GM19324 (cell line): ENCODE results near the gene OSTN.
"Not testable (repeated sequence)": the region's sequence is repeated elsewhere in the genome, so short reads cannot be mapped to it uniquely, and the experiment has no call there.

Experiments
- ATAC-seq: cut with Tn5 transposase; IDR thresholded peaks from one replicate; pipeline ENCODE4 v1.9.1; 2021; ENCODE audit warnings: mild to moderate bottlenecking, moderate library complexity; ENCODE audit not compliant: unreplicated experiment, low FRiP score

The OSTN gene, protein sequence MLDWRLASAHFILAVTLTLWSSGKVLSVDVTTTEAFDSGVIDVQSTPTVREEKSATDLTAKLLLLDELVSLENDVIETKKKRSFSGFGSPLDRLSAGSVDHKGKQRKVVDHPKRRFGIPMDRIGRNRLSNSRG

DNA sequence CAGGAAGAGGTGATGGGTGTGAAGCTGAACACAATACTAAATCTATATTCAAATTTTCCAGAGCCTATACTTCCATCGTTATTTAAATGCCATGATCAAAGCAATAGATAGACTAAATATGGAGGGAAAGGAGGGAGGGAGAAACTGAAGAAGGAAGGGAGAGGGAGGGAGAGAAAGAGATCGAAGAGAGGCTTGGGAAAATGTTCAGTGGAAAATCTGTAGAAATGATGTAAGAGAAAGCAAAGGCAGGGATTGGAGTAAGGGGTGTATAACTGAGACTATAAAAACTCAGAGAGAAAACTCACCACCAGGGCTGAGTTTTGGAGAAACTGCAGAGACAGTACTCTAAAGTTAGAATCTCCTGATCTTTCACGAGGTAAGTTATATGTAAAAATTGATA is at the start of gene OSTN:
Gene OSTN (plus strand): TSS at position 310 of the 400 bp plus-strand sequence. CDS start 13,292 bp downstream, outside the sequence.
- no peak for ATAC-seq

DNA sequence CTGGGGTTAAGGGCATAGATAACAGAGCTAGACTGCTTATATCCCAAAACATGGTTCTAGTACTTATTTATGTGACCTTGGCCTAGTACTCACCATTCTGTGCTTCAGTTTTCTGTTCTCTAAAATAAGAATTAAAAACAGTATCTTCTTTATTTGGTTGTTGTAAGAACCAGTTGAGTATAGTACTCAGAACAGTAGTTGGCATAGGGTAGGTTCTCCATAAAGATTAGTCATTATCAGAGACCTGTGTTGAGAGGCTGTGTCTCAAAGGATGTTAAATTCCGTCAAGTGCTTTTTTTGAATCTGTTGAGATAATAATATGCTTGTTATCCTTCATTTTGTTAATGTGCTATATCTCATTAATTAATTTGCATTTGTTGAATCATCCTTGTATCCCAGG is 47.4 kb upstream of the OSTN start:
- no peak for ATAC-seq

DNA sequence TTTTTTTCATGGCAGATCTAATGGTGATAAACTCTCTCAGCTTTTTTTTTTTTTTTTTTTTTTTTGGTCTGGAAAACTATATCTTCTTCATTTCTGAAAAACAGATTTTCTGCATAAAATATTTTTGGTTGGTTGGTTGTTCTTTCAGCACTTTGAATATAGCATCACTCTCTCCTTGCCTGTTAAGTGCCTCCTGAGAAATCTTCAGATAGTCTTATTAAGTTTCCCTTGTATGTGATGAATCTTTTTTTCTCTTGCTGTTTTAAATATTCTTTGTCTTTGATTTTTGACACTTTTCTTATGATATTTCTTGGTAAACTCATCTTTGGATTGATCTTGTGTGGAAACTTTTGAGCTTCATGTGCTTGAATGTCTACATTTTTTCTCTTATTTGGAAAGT is 44.2 kb upstream of the OSTN start:
- ATAC-seq: no peak

DNA sequence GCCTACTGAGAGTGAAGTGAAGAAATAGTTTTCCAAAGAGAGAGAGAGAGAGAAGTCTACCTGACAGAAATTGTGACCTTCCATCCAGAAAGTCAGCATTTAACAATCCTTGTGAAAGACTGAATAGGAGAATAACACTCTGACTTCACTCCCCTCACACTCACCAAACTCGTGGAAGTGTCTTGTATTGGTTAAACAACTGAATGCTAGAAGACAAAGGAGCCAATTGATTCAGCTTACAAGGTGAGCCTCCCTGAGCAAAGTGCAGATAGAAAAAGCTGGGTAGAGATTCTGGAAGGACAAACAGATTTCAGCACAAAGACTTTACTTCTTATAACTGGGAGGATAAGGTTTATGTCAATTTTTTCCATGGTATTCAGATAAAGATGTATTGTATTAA is 40.8 kb upstream of the OSTN start:
- no peak for ATAC-seq

DNA sequence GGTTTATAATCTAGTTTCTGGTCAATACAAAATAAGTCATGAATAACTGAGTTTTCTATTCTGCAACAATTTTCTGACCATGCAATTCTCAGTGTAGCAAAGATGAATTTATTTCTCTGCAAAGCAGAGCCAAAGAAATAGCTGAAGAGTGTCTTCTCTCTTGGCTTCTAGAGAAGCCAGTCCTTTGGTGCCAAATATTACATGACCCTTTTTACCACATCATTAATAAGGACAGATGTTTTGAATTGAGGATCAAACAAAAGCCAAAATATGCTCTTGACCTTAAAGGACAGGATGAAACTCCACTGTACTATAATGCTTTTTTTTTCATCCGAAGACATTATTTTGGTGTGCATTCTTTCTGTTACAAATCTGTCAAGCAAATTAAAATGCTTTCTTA is 40.2 kb upstream of the OSTN start:
- ATAC-seq: no peak

DNA sequence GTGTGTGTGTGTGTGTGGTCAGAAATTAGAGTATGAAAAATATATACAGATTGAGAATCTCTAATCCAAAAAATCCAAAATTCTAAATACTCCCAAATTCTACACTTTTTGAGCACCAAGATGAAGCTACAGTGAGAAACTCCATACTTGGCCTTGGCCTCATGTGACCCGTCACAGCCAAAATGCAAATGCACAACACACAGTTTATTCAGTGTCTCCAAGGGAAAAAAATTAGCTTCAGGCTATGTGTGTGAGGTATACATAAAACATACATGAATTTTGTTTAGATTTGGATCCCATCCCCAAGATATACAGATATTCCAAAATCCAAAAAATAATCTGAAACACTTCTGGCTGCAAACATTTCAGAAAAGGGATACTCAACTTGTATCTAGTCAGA is 33.2 kb upstream of the OSTN start:
- ATAC-seq: no peak

DNA sequence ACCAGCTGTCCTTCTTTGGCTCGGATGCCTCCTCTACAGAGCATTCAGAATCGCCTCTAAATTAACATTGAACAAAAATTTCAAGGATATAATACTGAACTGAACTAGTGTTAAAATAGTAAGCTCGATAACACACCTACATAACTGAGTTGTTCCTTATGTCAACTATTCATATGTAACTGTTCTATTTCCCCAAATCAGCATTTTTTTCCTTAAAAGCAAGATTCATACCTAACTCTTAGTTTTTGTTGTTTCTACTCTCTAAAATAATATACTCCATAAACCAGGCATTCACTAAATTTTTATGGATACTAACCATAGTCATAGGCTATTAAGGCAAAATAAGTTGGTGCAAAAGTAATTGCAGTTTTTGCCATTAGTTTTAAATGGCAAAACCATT is 32.7 kb upstream of the OSTN start:
- ATAC-seq: no peak

DNA sequence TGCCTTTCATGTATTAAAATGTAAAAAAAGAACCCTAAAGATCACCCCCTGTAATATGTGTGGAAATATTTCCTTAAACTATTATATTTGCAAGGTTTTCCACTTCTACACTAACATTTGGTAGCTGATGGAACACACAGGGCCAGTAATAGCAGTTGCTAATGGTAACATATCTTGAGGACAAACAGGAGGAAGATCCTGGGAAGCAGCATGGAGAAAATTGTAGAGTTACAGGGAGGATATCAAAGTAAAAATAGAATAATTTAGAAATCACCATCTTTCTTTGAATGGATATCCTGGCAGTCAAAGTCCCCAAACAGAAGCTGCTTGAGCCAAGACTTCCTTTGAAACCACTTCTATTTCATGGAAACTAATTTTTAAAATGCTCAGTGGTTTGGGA is 29.5 kb upstream of the OSTN start:
- no peak for ATAC-seq

DNA sequence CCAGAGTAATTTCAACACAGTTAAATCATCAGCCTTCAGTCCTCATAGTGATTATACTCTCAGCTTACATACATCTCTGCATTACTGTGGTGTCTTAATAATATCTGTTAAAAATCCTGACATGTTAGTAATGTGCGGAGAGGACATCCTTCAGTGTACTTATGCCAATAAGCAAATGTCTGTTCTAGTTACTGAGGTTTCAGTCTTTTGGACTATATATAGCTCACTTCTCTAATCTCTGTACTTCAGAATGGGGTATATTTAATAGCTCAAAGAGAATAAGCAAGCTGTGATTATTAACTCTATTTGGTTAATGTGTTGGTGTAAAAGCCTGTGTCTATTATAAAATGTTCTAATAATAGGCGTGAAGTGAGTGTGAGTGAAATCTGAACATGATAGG is 28.9 kb upstream of the OSTN start:
- no peak for ATAC-seq

DNA sequence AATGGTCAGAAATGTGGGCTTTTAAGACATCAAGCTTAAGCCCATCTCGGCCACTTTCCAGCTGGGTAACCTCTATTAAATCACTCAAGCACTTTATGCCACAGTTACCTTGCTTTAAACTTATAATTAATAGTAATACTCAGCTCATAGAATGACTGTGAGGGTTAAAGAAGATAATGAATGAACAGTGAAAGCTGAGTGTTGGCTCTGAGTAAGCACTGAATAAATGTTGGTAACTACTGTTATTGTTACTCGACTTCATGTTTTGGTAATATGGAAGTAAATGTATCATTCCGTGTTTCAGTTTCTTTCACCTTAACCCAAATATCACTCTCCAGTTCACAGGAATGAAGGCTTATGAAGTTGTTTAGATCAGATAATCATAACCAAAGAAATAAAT is 23.9 kb upstream of the OSTN start:
- no peak for ATAC-seq

DNA sequence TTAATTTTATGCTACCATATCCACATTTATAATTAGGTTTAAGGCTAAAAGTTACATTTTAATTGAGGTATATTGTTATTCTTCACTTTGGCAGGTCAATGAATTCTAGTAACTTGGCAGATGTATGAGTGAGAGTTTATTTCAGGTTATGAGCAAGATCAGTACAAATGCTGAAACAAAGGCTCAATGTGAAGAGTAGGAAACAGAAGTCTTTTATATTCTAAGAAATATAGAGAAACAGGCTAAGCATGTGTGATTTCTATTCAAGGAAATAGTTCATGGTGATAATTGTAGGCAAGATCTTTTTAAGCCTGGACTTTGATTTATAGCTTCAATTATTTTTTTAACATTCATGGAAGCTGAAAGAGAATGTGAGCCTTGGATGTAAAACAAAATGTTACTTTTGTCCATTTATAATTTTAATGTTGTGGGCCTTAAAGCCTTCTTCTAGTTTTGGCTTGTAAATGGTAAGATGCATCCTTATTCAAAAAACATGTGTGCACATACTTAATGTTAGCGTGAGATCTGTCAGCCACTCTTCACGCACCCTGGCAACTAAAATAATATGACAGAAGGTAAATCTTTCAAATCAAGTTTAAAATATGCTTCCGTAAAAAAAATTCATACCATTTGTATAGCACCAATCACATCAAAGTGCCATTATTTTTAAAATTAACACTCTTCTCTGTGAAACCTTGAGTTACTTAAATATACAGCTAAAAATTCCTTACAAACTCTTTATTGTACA is 22.8 kb upstream of the OSTN start:
- ATAC-seq: no peak

DNA sequence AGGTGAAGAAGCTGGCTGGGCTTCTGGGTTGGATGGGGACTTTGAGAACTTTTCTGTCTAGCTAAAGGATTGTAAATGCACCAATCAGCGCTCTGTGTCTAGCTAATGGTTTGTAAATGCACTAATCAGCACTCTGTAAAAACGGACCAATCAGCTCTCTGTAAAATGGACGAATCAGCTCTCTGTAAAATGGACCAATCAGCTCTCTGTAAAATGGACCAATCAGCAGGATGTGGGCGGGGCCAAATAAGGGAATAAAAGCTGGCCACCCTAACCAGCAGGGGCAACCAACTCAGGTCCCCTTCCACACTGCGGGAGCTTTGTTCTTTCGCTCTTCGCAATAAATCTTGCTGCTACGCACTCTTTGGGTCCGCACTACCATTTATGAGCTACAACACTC is 13.7 kb upstream of the OSTN start:
- not testable (repeated sequence) for ATAC-seq

DNA sequence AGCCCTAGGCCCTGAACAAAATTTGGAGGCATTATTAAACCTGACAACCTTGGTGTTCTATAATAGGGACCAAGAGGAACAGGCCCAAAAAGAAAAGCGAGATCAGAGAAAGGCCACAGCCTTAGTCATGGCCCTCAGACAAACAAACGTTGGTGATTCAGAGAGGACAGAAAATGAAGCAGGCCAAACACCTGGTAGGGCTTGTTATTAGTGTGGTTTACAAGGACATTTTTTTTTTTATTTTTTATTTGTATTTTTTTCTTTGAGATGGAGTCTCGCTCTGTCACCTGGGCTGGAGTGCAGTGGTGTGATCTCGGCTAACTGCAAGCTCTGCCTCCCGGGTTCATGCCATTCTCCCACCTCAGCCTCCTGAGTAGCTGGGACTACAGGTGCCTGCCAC is 10.8 kb upstream of the OSTN start:
- ATAC-seq: not testable (repeated sequence)

DNA sequence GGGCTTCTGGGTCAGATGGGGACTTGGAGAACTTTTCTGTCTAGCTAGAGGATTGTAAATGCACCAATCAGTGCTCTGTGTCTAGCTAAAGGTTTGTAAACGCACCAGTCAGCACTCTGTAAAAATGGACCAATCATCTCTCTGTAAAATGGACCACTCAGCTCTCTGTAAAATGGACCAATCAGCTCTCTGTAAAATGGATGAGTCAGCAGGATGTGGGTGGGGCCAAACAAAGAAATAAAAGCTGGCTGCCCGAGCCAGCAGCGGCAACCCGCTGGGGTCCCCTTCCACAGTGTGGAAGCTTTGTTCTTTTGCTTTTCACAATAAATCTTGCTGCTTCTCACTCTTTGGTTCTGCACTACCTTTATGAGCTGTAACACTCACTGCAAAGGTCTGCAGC is 6.8 kb upstream of the OSTN start:
- not testable (repeated sequence) for ATAC-seq

DNA sequence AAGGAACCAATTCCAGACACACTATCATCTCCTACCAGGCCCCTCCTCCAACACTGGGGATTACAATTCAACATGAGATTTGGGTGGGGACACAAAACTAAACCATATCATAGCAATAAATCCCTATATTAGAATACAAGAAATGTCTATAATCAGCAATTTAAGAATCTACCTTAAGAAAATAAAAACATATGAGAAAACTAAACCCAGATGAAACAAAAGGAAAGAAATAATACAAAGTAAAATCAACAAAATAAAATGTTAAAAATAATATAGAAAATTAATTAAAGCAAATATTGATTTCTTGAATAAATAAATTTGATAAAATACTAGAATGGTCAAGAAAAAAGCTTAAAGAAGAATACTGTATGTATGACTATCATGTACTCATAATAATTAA is 6.1 kb upstream of the OSTN start:
- ATAC-seq: no peak

DNA sequence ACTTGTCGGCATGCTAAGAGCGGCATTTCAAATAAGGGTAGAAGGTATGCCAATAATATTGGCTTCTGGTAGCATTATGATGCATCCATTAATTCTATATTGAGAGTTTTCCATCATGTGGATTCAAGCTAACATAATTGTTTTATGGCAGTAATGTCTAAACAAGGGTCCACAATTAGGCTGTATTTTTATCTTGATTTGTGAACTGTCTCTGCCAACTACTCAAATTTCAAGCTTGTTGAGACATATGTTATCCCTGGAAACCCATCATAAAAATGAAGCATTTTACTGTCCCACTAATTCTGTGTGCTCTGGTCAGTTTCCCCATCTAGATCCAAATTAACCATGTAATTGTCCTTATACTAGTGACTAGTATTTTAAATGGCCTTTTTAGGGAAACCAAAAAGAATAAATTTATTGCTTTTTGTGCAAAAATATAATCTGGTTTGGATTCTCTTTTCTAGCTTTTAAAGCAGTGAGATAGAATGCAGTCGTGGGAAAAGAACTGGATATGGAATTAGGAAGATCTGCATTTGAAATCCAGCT is 1.2 kb upstream of the OSTN start:
- no peak for ATAC-seq

DNA sequence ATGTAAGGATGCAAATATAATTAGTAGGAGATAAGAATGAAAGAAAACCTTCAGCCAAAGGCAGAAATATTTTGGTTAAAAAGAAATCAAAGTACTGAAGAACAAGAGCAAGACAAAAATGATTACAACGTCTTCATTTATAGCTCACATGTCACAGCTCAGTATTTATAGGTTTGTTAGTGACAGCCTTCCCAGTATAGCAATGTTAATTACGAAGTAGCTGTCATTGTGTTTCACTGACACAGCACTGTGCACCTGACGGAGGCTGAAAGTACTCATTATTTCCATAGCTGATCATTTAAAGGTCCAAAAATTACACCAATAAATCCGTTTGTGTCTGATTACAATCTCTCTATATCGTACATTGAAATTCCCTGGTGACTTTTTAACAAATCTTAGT is 561 bp upstream of the OSTN start:
- ATAC-seq: no peak

DNA sequence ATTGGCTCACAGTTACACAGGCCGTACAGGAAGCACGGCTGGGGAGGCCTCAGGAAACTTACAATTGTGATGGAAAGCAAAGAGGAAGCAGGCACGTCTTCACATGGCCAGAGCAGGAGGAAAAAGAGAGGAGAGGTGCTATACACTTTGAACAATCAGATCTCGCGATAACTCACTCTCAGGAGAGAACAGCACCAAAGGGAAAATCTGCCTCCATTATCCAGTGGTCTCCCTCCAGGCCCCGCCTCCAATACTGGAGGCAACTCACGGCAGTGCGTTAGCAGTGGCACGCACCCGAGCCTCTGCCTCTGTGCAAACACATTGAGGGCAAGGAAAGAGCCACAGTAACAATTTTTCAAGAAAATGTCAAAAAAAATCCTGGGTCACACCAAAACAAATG is 11.0 kb downstream of the OSTN start:
- no peak for ATAC-seq

DNA sequence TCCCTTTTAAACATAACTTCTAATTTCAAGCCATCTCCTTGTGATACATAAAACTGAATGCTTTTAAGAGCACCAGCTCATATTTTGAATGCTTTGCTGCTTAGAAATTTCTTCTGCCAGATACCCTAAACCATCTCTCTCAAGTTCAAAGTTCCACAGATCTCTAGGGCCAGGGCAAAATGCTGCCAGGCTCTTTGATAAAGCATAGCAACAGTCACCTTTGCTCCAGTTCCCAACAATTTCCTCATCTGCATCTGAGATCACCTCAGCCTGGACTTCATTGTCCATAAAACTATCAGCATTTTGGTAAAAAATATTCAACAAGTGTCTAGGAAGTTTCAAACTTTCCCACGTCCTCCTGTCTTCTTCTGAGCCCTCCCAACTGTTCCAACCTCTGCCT is 17.5 kb downstream of the OSTN start:
- no peak for ATAC-seq

DNA sequence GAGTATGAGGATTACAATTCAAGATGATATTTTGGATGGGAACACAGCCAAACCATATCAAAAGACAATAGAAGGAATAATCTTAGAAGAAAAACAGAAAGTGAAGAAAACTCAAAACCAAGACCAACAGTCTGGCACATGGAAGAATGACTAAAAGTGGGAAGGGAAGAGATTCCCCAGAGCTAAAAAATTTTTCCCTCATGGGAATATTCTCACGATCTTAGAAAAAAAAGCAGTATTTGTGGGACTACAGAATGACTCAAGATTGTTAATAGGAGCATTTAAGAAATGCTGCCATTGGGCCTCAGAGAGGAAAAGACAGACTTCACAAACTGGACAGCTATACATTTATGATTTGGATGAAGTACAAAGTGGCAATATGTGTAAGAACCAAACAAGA is 18.3 kb downstream of the OSTN start:
- ATAC-seq: no peak

DNA sequence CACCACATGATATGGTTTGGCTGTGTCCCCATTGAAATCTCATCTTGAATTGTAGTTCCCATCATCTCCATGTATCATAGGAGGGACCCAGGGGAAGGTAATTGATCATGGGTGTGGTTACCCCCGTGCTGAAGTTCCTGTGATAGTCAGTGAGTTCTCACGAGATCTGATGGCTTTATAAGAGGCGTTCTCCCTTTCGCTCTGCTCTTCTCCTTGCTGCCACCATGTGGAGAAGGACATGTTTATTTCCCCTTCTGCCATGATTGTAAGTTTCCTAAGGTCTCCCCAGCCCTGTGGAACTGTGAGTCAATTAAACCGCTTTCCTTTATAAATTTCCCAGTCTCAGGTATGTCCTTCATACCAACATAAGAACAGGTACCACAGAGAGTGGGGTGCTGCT is 21.9 kb downstream of the OSTN start:
- no peak for ATAC-seq

DNA sequence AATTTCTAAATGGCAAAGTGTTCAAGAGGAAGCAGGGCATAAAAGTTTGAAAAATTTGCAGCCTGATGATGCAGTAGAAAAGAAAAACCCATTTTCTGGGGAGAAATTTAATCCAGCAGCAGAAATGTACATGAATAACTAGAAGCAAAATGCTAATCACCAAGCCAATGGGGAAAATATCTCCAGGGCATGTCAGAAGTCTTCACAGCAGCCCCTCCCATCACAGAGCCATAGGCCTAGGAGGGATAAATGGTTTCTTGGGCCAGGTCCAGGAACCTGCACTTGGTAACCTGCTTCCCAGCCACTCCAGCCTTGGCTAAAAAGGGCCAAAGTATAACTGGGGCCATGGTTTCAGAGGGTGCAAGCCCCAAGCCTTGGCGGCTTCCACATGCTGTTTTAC is 22.6 kb downstream of the OSTN start:
- ATAC-seq: no peak
